Transverse colon (tissue), 4 donors: ENCODE results near the gene GPSM3.

Experiments used
- EP300 ChIP-seq: sonication (generic); formaldehyde crosslinking; IDR thresholded peaks from one replicate; pipeline ENCODE4 v1.6.1; 2017; ENCODE audit warnings: antibody characterized with exemption, low read depth
- POLR2A ChIP-seq: fragments of 450-650 bp; IDR thresholded peaks from one replicate; pipeline ENCODE4 v1.6.1; 2016; ENCODE audit warnings: antibody characterized with exemption, mild to moderate bottlenecking, moderate library complexity
- POLR2AphosphoS5 ChIP-seq, 3 donors: sonication (generic); formaldehyde crosslinking; IDR thresholded peaks; one replicate each; pipeline ENCODE4 v1.6.1; 2016; ENCODE audit warnings: antibody characterized with exemption in 3 of 3
- TF ChIP-seq, protein P1 (sequence below), 5 experiments: fragments of 200-600 bp in 3 of 5; fragments of 450-650 bp in 2 of 5; sonication (generic) in 3 of 5; IDR thresholded peaks; 1 replicate in 2 of 5; 2 replicates in 3 of 5; pipeline ENCODE4 v1.5.1; 2016 to 2017; ENCODE audit warnings: antibody characterized with exemption in 5 of 5, inconsistent platforms in 3 of 5, mild to moderate bottlenecking in 2 of 5, moderate library complexity in 1 of 5

- TF ChIP-seq, protein P1, sequence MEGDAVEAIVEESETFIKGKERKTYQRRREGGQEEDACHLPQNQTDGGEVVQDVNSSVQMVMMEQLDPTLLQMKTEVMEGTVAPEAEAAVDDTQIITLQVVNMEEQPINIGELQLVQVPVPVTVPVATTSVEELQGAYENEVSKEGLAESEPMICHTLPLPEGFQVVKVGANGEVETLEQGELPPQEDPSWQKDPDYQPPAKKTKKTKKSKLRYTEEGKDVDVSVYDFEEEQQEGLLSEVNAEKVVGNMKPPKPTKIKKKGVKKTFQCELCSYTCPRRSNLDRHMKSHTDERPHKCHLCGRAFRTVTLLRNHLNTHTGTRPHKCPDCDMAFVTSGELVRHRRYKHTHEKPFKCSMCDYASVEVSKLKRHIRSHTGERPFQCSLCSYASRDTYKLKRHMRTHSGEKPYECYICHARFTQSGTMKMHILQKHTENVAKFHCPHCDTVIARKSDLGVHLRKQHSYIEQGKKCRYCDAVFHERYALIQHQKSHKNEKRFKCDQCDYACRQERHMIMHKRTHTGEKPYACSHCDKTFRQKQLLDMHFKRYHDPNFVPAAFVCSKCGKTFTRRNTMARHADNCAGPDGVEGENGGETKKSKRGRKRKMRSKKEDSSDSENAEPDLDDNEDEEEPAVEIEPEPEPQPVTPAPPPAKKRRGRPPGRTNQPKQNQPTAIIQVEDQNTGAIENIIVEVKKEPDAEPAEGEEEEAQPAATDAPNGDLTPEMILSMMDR (IDR thresholded peaks at IDR 0.05), result no peak
- TF ChIP-seq POLR2AphosphoS5 (IDR thresholded peaks at IDR 0.05) (no peak), EP300 (no peak), POLR2A (no peak)
These were observed 40.3 kb downstream of the GPSM3 start, which contains the start of gene PRRT1 for GRCh38 chr6:32151863-32152768.
